ENCODE measurements around the gene CACNA1C.

DNA sequence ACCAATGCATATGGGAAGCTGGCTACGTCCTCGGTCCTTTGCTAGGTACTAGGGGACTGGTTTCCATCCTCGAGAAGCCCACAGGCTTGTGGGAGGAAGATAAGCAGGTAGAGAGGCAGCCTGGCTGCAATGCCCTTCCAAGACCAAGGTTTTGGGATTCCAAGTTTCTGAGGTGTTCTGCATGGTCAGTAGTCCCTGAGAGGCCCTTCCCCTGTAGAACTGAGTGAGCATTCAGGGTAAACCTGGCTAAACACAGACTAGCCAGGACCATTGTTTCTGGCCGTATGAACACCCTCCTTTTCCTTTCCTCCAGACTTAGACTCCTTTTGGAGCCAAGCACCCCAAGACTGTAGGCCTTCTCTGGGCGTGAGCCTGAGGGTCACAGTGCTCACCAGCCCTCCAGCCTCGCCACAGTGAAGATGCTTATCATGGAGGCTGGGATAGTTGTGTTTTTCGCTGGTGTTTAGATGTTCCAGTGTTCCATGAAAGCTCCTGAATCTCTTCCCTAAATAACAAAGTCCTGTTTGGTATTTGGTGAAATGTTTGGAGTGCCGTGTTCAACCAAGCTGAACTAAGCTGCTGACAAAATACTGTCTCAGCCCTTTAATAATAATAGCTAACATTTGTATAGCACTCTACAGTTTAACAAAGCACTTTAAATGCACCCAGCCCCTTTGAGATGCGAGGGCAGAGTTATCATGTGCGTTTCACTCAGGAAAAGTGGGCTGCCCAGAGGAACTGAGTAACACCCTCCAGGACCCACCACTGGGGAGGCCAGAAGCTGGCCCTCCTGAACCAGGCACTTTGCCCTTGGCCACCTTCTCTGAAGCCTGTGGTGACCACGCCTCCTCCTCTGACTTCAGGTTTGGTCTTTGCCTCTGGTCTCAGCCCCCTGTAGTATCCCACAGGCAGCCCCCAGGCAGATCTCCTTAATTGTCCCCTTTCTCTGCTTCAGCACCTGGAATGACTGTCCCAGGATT, 284.5 kb downstream of the CACNA1C start:
- TF ChIP-seq POLR2AphosphoS5 (IDR thresholded peaks at IDR 0.05): no peak
- TF ChIP-seq, protein P1, sequence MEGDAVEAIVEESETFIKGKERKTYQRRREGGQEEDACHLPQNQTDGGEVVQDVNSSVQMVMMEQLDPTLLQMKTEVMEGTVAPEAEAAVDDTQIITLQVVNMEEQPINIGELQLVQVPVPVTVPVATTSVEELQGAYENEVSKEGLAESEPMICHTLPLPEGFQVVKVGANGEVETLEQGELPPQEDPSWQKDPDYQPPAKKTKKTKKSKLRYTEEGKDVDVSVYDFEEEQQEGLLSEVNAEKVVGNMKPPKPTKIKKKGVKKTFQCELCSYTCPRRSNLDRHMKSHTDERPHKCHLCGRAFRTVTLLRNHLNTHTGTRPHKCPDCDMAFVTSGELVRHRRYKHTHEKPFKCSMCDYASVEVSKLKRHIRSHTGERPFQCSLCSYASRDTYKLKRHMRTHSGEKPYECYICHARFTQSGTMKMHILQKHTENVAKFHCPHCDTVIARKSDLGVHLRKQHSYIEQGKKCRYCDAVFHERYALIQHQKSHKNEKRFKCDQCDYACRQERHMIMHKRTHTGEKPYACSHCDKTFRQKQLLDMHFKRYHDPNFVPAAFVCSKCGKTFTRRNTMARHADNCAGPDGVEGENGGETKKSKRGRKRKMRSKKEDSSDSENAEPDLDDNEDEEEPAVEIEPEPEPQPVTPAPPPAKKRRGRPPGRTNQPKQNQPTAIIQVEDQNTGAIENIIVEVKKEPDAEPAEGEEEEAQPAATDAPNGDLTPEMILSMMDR (IDR thresholded peaks at IDR 0.05): no peak
- no peak for TF ChIP-seq POLR2A (IDR thresholded peaks at IDR 0.05)
- TF ChIP-seq EP300 (IDR thresholded peaks at IDR 0.05): no peak

Measured in upper lobe of left lung (tissue), 4 donors.